NCI-H146 (cell line): ENCODE results near the gene PRPF6.
"Not testable (repeated sequence)": the region's sequence is repeated elsewhere in the genome, so short reads cannot be mapped to it uniquely, and the experiment has no call there.

Experiments
- DNase-seq: peaks from one replicate; lab custom pipeline; 2025; lab: John Stamatoyannopoulos, UW

PRPF6 gene

GRCh38 chr20:63960654-63961621, 20.0 kb upstream of the PRPF6 start:
- DNase-seq, result not testable (repeated sequence)

GRCh38 chr20:63961664-63962425, 19.1 kb upstream of the PRPF6 start:
- no peak for DNase-seq

GRCh38 chr20:63962426-63963347, 18.2 kb upstream of the PRPF6 start:
- no peak for DNase-seq

- DNase-seq, result no peak
Measured at GRCh38 chr20:63963348-63963741, 17.6 kb upstream of the PRPF6 start.

GRCh38 chr20:63963784-63964301, 17.1 kb upstream of the PRPF6 start:
- no peak for DNase-seq

GRCh38 chr20:63964412-63964811, 16.5 kb upstream of the PRPF6 start:
- DNase-seq, result no peak

- no peak for DNase-seq
Measured at GRCh38 chr20:63966172-63966943, 14.6 kb upstream of the PRPF6 start.

GRCh38 chr20:63966944-63967322, 14.0 kb upstream of the PRPF6 start:
- DNase-seq, result no peak

GRCh38 chr20:63967330-63968135, 13.4 kb upstream of the PRPF6 start:
- DNase-seq, result no peak

- DNase-seq, result no peak
Measured at GRCh38 chr20:63968136-63968927, 12.6 kb upstream of the PRPF6 start.

GRCh38 chr20:63968928-63969760, 11.8 kb upstream of the PRPF6 start:
- peak; percentile 24 for DNase-seq

GRCh38 chr20:63969838-63970713, 10.9 kb upstream of the PRPF6 start, which contains the start of gene ZNF512B:
ZNF512B (minus strand) TSS chr20:63969930; CDS start chr20:63967950, 1,980 bp downstream.
- peak; percentile 66 for DNase-seq

- DNase-seq, result no peak
Measured at GRCh38 chr20:63970714-63971431, 10.1 kb upstream of the PRPF6 start.

- not testable (repeated sequence) for DNase-seq
Measured at GRCh38 chr20:63971960-63972311, 9.0 kb upstream of the PRPF6 start.

GRCh38 chr20:63972312-63973159, 8.4 kb upstream of the PRPF6 start:
- no peak for DNase-seq

- no peak for DNase-seq
Measured at GRCh38 chr20:63973160-63973479, 7.8 kb upstream of the PRPF6 start.
